Activated naive CD4-positive, alpha-beta T cell treated with anti-CD3 and anti-CD28 coated beads, Interleukin-2, amount 10 ng/mL, durations not matched to agents 7 days and 5 days (primary cell): Measurements from ENCODE around the gene HDAC7.
A peak's percentile ranks its signal among the peaks of the same experiment; 100 is the strongest.

Experiments used
- CTCF ChIA-PET: fragments of 350-600 bp; sonication (Branson Sonifier 250); formaldehyde crosslinking; loops from one replicate; lab custom pipeline; 2021; ENCODE audit warnings: antibody characterized with exemption; lab: Charles Lee
- DNase-seq: peaks from one replicate; pipeline ENCODE4 v3.0.0-alpha.2; 2020
- H3K27ac Mint-ChIP-seq: one replicate; pipeline ENCODE4 v1.8.0; 2021; ENCODE audit warnings: mild to moderate bottlenecking, moderate library complexity, mixed read lengths
- H3K27me3 Mint-ChIP-seq: one replicate; pipeline ENCODE4 v1.8.0; 2021; ENCODE audit warnings: mild to moderate bottlenecking, mixed read lengths
- H3K36me3 Mint-ChIP-seq: one replicate; pipeline ENCODE4 v1.8.0; 2021; ENCODE audit warnings: mixed read lengths
- H3K4me1 Mint-ChIP-seq: one replicate; pipeline ENCODE4 v1.8.0; 2021; ENCODE audit warnings: mixed read lengths
- H3K4me3 Mint-ChIP-seq: one replicate; pipeline ENCODE4 v1.8.0; 2021; ENCODE audit warnings: mild to moderate bottlenecking, moderate library complexity, mixed read lengths
- H3K9me3 Mint-ChIP-seq: one replicate; pipeline ENCODE4 v1.8.0; 2021; ENCODE audit warnings: mixed read lengths

The HDAC7 gene

GRCh38 chr12:47789141-47789540, 30.6 kb downstream of the HDAC7 start:
- CTCF ChIA-PET: interaction anchor here (1.0 to 3.7 kb wide), 6 partner anchors 12 to 74 kb away, joined by 3 to 24 read pairs (median 4); no protein-coding TSS in a partner anchor
- peaks cover 6% of the 10 kb centered on the region for H3K4me1 Mint-ChIP-seq
- no peaks in the 10 kb centered on the region for H3K9me3 Mint-ChIP-seq
- H3K4me3 Mint-ChIP-seq: no peak overlapping the region
- no peaks in the 10 kb centered on the region for H3K27me3 Mint-ChIP-seq
- H3K36me3 Mint-ChIP-seq: peaks cover 76% of the 10 kb centered on the region
- no peak for DNase-seq
- H3K27ac Mint-ChIP-seq: peak overlapping the region; percentile 67

- peaks cover 4% of the 10 kb centered on the region for H3K4me1 Mint-ChIP-seq
- CTCF ChIA-PET: interaction anchor here (1.1 to 3.7 kb wide), 3 partner anchors 17 to 51 kb away, joined by 3 to 24 read pairs (median 3); no protein-coding TSS in a partner anchor
These were observed 31.9 kb downstream of the HDAC7 start for GRCh38 chr12:47787596-47788319.

GRCh38 chr12:47786662-47787280, 32.9 kb downstream of the HDAC7 start:
- Mint-ChIP-seq H3K9me3 (no peaks in the 10 kb centered on the region), H3K27me3 (no peaks in the 10 kb centered on the region), H3K4me3 (no peak overlapping the region), H3K36me3 (peaks cover 66% of the 10 kb centered on the region), H3K4me1 (peaks cover 4% of the 10 kb centered on the region), H3K27ac (peak overlapping the region; percentile 28)
- CTCF ChIA-PET: interaction anchor here (0.9 to 3.7 kb wide), 6 partner anchors 15 to 53 kb away, joined by 3 to 24 read pairs (median 3); no protein-coding TSS in a partner anchor
- DNase-seq: no peak

More at GRCh38 chr12:47787596-47788319, 31.9 kb downstream of the HDAC7 start:
- Mint-ChIP-seq H3K27me3 (no peaks in the 10 kb centered on the region), H3K36me3 (peaks cover 71% of the 10 kb centered on the region), H3K4me3 (no peak overlapping the region), H3K9me3 (no peaks in the 10 kb centered on the region), H3K27ac (peak overlapping the region; percentile 62)
- no peak for DNase-seq

- H3K27ac Mint-ChIP-seq: peak overlapping the region; percentile 28
These were observed 33.6 kb downstream of the HDAC7 start for GRCh38 chr12:47785887-47786661.

GRCh38 chr12:47785036-47785886, 34.4 kb downstream of the HDAC7 start:
- Mint-ChIP-seq H3K36me3 (peaks cover 64% of the 10 kb centered on the region), H3K4me1 (peaks cover 12% of the 10 kb centered on the region), H3K27me3 (no peaks in the 10 kb centered on the region), H3K4me3 (no peak overlapping the region), H3K27ac (peak overlapping the region; percentile 67), H3K9me3 (no peaks in the 10 kb centered on the region)
- DNase-seq: no peak
- CTCF ChIA-PET: interaction anchor here (0.7 to 1.2 kb wide), 6 partner anchors 17 to 172 kb away, joined by 3 read pairs; no protein-coding TSS in a partner anchor

More at GRCh38 chr12:47785887-47786661, 33.6 kb downstream of the HDAC7 start:
- Mint-ChIP-seq H3K4me1 (peaks cover 11% of the 10 kb centered on the region), H3K36me3 (peaks cover 69% of the 10 kb centered on the region), H3K9me3 (no peaks in the 10 kb centered on the region), H3K27me3 (no peaks in the 10 kb centered on the region), H3K4me3 (no peak overlapping the region)
- no peak for DNase-seq
- CTCF ChIA-PET: interaction anchor here (0.9 to 1.3 kb wide), 6 partner anchors 16 to 53 kb away, joined by 3 read pairs; no protein-coding TSS in a partner anchor

GRCh38 chr12:47783821-47784819, 35.6 kb downstream of the HDAC7 start:
- no peaks in the 10 kb centered on the region for H3K27me3 Mint-ChIP-seq
- H3K4me3 Mint-ChIP-seq: no peak overlapping the region
- no peaks in the 10 kb centered on the region for H3K9me3 Mint-ChIP-seq
- CTCF ChIA-PET: interaction anchor here (0.9 kb wide), 1 partner anchor 42 kb away, joined by 3 read pairs; no protein-coding TSS in a partner anchor
- no peak for DNase-seq
- H3K4me1 Mint-ChIP-seq: peaks cover 17% of the 10 kb centered on the region
- peaks cover 62% of the 10 kb centered on the region for H3K36me3 Mint-ChIP-seq
- peak overlapping the region; percentile 67 for H3K27ac Mint-ChIP-seq

- no peaks in the 10 kb centered on the region for H3K27me3 Mint-ChIP-seq
- CTCF ChIA-PET: interaction anchor here (0.9 to 19.0 kb wide), 4 partner anchors 14 to 41 kb away, joined by 3 to 597 read pairs (median 40); no protein-coding TSS in a partner anchor
- peaks cover 57% of the 10 kb centered on the region for H3K36me3 Mint-ChIP-seq
- no peak overlapping the region for H3K4me3 Mint-ChIP-seq
- no peaks in the 10 kb centered on the region for H3K9me3 Mint-ChIP-seq
- no peak for DNase-seq
- H3K4me1 Mint-ChIP-seq: peaks cover 19% of the 10 kb centered on the region
- peak overlapping the region; percentile 74 for H3K27ac Mint-ChIP-seq
These were observed 36.5 kb downstream of the HDAC7 start for GRCh38 chr12:47783024-47783755.

GRCh38 chr12:47782372-47782770, 37.3 kb downstream of the HDAC7 start:
- no peak for DNase-seq
- peaks cover 49% of the 10 kb centered on the region for H3K36me3 Mint-ChIP-seq
- H3K27ac Mint-ChIP-seq: peak overlapping the region; percentile 74
- H3K27me3 Mint-ChIP-seq: no peaks in the 10 kb centered on the region
- peaks cover 27% of the 10 kb centered on the region for H3K4me1 Mint-ChIP-seq
- CTCF ChIA-PET: interaction anchor here (0.9 to 19.0 kb wide), 6 partner anchors 10 to 56 kb away, joined by 3 to 597 read pairs (median 40); partner anchors contain the start of gene SLC48A1
- H3K9me3 Mint-ChIP-seq: no peaks in the 10 kb centered on the region
- H3K4me3 Mint-ChIP-seq: no peak overlapping the region

- CTCF ChIA-PET: interaction anchor here (0.9 to 19.0 kb wide), 8 partner anchors 9 to 57 kb away, joined by 3 to 597 read pairs (median 8); partner anchors contain the start of gene SLC48A1
- no peak overlapping the region for H3K4me3 Mint-ChIP-seq
These were observed 38.0 kb downstream of the HDAC7 start for GRCh38 chr12:47781479-47782371.

GRCh38 chr12:47779943-47780504, 39.7 kb downstream of the HDAC7 start:
- no peak overlapping the region for H3K4me3 Mint-ChIP-seq

More at GRCh38 chr12:47781479-47782371, 38.0 kb downstream of the HDAC7 start:
- Mint-ChIP-seq H3K27me3 (no peaks in the 10 kb centered on the region), H3K27ac (peak overlapping the region; percentile 78), H3K9me3 (no peaks in the 10 kb centered on the region), H3K4me1 (peaks cover 31% of the 10 kb centered on the region), H3K36me3 (peaks cover 43% of the 10 kb centered on the region)
- DNase-seq: no peak

More at GRCh38 chr12:47779943-47780504, 39.7 kb downstream of the HDAC7 start:
- Mint-ChIP-seq H3K36me3 (peaks cover 29% of the 10 kb centered on the region), H3K9me3 (no peaks in the 10 kb centered on the region), H3K4me1 (peaks cover 47% of the 10 kb centered on the region), H3K27me3 (no peaks in the 10 kb centered on the region), H3K27ac (peak overlapping the region; percentile 77)
- no peak for DNase-seq
- CTCF ChIA-PET: interaction anchor here (0.7 to 19.0 kb wide), 17 partner anchors 11 to 149 kb away, joined by 3 to 597 read pairs (median 5); no protein-coding TSS in a partner anchor
